BLaER1 treated with 17β-estradiol and CSF1 and Interleukin-3, amounts not matched to agents 10 nM and 100 nM (cell line): ENCODE measurements around the gene THSD7B.

Experiments
- H3K27ac ChIP-seq, 11 experiments: shearing (Covaris generic); formaldehyde crosslinking; 2 replicates each; pipeline ENCODE4 v1.8.1; 2022
- H3K27me3 ChIP-seq, 11 experiments: shearing (Covaris generic); formaldehyde crosslinking; 2 replicates each; pipeline ENCODE4 v1.8.1; 2022
- H3K36me3 ChIP-seq, 11 experiments: shearing (Covaris generic); formaldehyde crosslinking; 2 replicates each; pipeline ENCODE4 v1.8.1; 2022
- H3K4me1 ChIP-seq, 10 experiments: shearing (Covaris generic); formaldehyde crosslinking; 2 replicates each; pipeline ENCODE4 v1.8.1; 2022
- H3K4me2 ChIP-seq, 11 experiments: shearing (Covaris generic); formaldehyde crosslinking; 2 replicates each; pipeline ENCODE4 v1.8.1; 2022
- H3K4me3 ChIP-seq, 10 experiments: shearing (Covaris generic); formaldehyde crosslinking; 2 replicates each; pipeline ENCODE4 v1.8.1; 2022
- H3K9ac ChIP-seq, 11 experiments: shearing (Covaris generic); formaldehyde crosslinking; 2 replicates each; pipeline ENCODE4 v1.8.1; 2022
- H3K9me3 ChIP-seq, 11 experiments: shearing (Covaris generic); formaldehyde crosslinking; replicated peaks in 1 of 11; 2 replicates each; pipeline ENCODE4 v1.8.1; 2022
- H4K20me1 ChIP-seq, 11 experiments: shearing (Covaris generic); formaldehyde crosslinking; 2 replicates each; pipeline ENCODE4 v1.8.1; 2022
- Cebpa-rat ChIP-seq, 11 experiments: shearing (Covaris generic); IDR thresholded peaks; 2 replicates each; pipeline ENCODE4 v1.8.1; 2022

THSD7B gene

DNA sequence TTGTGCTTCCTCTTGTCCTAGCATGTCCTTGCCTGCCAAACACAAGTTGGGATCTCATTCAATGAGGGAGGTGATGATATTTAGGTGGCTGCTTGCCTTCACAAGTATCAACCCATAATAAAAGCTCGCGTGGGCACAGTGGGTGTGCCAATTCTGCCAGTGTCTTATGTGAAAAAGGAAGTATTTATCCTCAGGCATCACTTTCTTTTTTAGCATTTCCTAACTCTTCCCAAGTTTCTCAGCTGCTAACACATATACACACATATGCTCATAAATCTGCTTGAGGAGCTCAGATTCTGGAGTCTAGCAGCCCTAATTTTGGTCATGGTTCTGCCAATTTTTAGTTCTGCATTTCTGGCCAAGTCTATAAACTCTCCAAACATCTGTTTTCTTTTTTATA lies 879.4 kb downstream of the THSD7B start:
- Histone ChIP-seq H3K4me1 (no peaks in the 10 kb centered on the region), H3K27ac (no peak overlapping the region), H3K4me2 (no peak overlapping the region), H3K27me3 (no peaks in the 10 kb centered on the region), H3K9me3 (peaks cover 0 to 7% (median under 1%) of the 10 kb centered on the region in 11 experiments; a peak in 5 of 22 replicates), H4K20me1 (no peaks in the 10 kb centered on the region), H3K9ac (no peak overlapping the region), H3K4me3 (no peak overlapping the region), H3K36me3 (no peaks in the 10 kb centered on the region)
- no peak for TF ChIP-seq Cebpa-rat (IDR thresholded peaks at IDR 0.05)

DNA sequence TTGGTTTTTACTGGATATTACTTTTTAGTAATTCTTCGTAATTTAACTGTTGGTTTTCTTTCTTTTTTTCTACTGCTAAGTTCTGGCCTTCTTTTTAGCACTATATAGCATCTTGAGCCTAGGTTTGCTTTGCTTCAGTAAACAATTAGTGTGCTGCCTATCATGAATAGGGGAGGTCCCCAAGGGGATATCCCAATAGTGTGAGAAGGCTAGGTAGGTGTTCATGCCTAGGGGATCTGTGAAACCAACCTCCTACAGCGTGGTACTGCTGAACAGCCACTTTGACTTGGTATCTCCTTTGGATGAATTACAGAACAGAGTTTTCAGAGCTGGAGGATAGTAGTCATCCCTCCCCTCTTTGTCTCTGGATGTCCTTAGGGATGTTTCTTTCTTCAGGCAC lies 888.7 kb downstream of the THSD7B start:
- Histone ChIP-seq H4K20me1 (no peaks in the 10 kb centered on the region), H3K27me3 (no peaks in the 10 kb centered on the region)

DNA sequence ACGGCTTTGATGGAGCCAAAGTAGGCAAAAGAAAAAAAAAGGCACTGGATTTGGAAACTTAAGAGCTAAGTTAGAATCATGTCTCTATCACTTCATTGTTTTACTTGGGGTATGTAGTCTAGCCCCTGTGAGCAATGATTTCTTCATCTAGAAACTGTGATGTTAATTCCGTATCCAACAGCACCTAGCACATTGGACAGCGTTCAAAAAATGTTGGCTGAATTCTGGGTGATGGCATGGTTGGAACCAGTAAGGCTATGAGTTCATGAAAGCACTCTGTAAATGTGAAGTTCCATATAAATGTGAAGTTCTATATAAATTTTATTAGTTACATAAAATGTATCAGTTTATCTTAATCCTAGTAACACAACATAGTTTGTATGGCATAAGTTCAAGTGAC lies 890.5 kb downstream of the THSD7B start:
- no peak for TF ChIP-seq Cebpa-rat (IDR thresholded peaks at IDR 0.05)
- Histone ChIP-seq H3K9ac (no peak overlapping the region), H4K20me1 (no peaks in the 10 kb centered on the region), H3K4me3 (no peak overlapping the region), H3K4me2 (no peak overlapping the region), H3K9me3 (no peaks in the 10 kb centered on the region), H3K36me3 (no peaks in the 10 kb centered on the region), H3K27me3 (no peaks in the 10 kb centered on the region), H3K4me1 (no peaks in the 10 kb centered on the region), H3K27ac (no peak overlapping the region)

More for the DNA sequence above, 888.7 kb downstream of the THSD7B start:
- Histone ChIP-seq H3K27ac (no peak overlapping the region), H3K4me3 (no peak overlapping the region), H3K4me1 (no peaks in the 10 kb centered on the region), H3K9ac (no peak overlapping the region), H3K36me3 (no peaks in the 10 kb centered on the region), H3K4me2 (no peak overlapping the region), H3K9me3 (no peaks in the 10 kb centered on the region)
- no peak for TF ChIP-seq Cebpa-rat (IDR thresholded peaks at IDR 0.05)

DNA sequence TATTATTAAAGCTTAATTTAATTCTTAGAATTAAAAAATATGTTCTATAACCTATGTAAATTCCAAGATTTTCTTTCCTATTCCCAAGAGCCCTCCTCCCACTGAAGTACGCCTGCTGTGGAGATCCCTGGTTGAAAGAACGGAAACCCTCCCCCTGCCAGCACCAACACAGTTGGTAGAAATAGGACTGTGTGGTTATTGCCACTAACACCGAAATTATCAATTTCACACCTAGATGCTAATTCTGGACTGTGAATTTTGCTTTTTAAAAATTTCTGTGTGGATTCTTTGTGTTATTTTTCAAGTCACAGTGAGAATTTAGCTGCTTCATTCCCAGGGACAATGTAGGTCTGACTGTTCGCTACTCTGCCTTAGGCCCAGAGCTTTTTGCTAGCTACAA lies 893.1 kb downstream of the THSD7B start:
- Histone ChIP-seq H3K9me3 (peaks cover 3 to 9% (median 6%) of the 10 kb centered on the region in 11 experiments; a peak in 10 of 22 replicates), H3K4me3 (no peak overlapping the region), H3K9ac (no peak overlapping the region), H3K27me3 (no peaks in the 10 kb centered on the region), H4K20me1 (no peaks in the 10 kb centered on the region), H3K4me1 (no peaks in the 10 kb centered on the region), H3K4me2 (no peak overlapping the region), H3K27ac (no peak overlapping the region), H3K36me3 (no peaks in the 10 kb centered on the region)
- TF ChIP-seq Cebpa-rat (IDR thresholded peaks at IDR 0.05): no peak

DNA sequence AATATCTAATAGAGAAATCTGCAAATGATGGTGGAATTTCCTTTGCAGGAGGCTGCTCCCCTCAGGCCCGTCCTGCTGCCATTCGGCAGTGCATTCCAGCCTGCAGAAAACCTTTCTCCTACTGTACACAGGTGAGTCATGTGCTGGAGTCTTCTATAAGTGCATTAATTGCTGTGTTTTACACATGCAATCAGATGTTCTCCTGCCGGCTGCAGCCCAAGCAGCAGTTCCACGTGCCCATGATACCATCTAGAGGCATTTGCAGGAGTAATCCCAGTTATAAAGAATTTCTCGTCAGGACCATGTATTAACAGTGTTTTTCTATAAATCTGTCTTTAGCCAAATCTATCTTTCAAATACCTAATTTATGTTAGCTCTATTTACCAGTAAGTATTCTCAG lies 894.3 kb downstream of the THSD7B start:
- Histone ChIP-seq H3K4me2 (no peak overlapping the region), H3K9ac (no peak overlapping the region), H3K36me3 (no peaks in the 10 kb centered on the region), H4K20me1 (no peaks in the 10 kb centered on the region), H3K27ac (no peak overlapping the region), H3K4me3 (no peak overlapping the region), H3K4me1 (no peaks in the 10 kb centered on the region), H3K9me3 (peaks cover 3 to 9% (median 6%) of the 10 kb centered on the region in 11 experiments; a peak in 10 of 22 replicates), H3K27me3 (no peaks in the 10 kb centered on the region)
- no peak for TF ChIP-seq Cebpa-rat (IDR thresholded peaks at IDR 0.05)

DNA sequence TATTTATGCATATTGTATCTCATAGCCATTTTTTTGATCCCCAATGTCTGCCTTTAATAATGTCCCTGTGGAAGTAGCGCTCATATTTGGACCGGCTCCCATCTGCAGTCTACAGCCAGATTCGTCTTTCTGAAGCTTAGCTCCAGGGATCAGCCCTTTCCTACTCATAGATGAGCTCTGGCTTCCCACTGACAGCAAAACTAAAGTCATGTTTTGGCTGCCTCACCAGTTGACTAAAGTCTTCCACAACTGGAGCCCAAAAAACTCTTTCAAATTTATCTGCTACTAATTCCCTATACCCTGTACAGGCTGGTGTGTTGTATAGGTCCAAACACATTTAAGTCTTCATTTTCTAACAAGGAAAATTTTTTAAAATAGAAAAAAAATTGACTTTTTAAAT lies 904.8 kb downstream of the THSD7B start:
- Histone ChIP-seq H3K36me3 (no peaks in the 10 kb centered on the region), H3K9ac (no peak overlapping the region), H4K20me1 (no peaks in the 10 kb centered on the region), H3K4me1 (no peaks in the 10 kb centered on the region), H3K4me3 (no peak overlapping the region), H3K27ac (no peak overlapping the region), H3K27me3 (no peaks in the 10 kb centered on the region), H3K9me3 (no peaks in the 10 kb centered on the region), H3K4me2 (no peak overlapping the region)
- TF ChIP-seq Cebpa-rat (IDR thresholded peaks at IDR 0.05): no peak

GRCh38 chr2:137672989-137673552 lies 907.7 kb downstream of the THSD7B start:
- Histone ChIP-seq H3K4me1 (no peaks in the 10 kb centered on the region; a peak in 1 of 20 replicates), H3K9ac (no peak overlapping the region), H4K20me1 (no peaks in the 10 kb centered on the region), H3K36me3 (no peaks in the 10 kb centered on the region), H3K27ac (no peak overlapping the region), H3K4me2 (no peak overlapping the region), H3K27me3 (no peaks in the 10 kb centered on the region), H3K9me3 (no peaks in the 10 kb centered on the region), H3K4me3 (no peak overlapping the region)
- TF ChIP-seq Cebpa-rat (IDR thresholded peaks at IDR 0.05): no peak

GRCh38 chr2:137674991-137675390 lies 909.6 kb downstream of the THSD7B start:
- H3K9ac ChIP-seq: no peak overlapping the region
- TF ChIP-seq Cebpa-rat (IDR thresholded peaks at IDR 0.05): no peak
- no peaks in the 10 kb centered on the region for H4K20me1 ChIP-seq
- H3K4me3 ChIP-seq: no peak overlapping the region
- H3K9me3 ChIP-seq: no peaks in the 10 kb centered on the region
- H3K27me3 ChIP-seq: no peaks in the 10 kb centered on the region
- no peak overlapping the region for H3K27ac ChIP-seq
- H3K4me2 ChIP-seq: no peak overlapping the region
- no peaks in the 10 kb centered on the region; a peak in 1 of 20 replicates for H3K4me1 ChIP-seq
- no peaks in the 10 kb centered on the region for H3K36me3 ChIP-seq

DNA sequence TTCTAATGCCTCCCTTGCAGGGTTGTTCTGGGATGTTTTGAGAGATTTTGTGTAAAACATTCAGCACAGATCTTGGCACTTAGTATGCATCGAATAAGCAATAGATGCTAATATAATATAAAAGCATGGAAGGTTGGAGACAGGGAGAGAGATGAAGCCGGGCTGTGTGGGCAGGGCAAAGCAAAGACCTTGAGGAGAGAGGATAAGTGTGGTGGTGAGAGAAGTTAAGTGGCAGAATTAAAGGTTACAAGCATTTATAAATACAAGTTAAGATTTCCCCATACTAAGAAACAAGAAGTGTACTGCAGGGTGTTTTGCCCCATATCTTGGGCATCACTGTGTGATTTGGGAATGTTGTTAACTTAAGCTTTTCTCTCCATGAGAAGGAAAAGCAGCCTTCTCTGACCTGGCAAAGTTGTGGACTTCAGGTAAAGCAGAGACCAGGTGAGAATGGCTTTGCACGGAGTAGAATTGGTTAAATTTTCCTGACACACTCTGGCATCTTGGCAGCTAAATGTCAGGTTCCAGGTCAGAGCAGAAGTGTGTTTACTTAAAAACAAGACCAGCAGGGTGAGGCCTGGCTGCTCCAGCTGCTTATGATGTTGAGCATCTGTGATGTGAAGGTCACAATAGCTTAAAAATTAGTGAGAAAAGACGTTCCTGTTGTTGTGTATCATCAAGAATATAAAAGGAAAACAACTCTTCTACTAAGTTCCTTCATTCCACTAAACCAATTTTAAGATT lies 910.4 kb downstream of the THSD7B start:
- no peaks in the 10 kb centered on the region for H3K27me3 ChIP-seq
- H3K4me1 ChIP-seq: no peaks in the 10 kb centered on the region; a peak in 1 of 20 replicates
- no peak for TF ChIP-seq Cebpa-rat (IDR thresholded peaks at IDR 0.05)
- no peak overlapping the region for H3K4me2 ChIP-seq
- H4K20me1 ChIP-seq: no peaks in the 10 kb centered on the region
- no peak overlapping the region for H3K9ac ChIP-seq
- H3K4me3 ChIP-seq: no peak overlapping the region
- H3K36me3 ChIP-seq: no peaks in the 10 kb centered on the region
- no peaks in the 10 kb centered on the region for H3K9me3 ChIP-seq
- no peak overlapping the region for H3K27ac ChIP-seq

DNA sequence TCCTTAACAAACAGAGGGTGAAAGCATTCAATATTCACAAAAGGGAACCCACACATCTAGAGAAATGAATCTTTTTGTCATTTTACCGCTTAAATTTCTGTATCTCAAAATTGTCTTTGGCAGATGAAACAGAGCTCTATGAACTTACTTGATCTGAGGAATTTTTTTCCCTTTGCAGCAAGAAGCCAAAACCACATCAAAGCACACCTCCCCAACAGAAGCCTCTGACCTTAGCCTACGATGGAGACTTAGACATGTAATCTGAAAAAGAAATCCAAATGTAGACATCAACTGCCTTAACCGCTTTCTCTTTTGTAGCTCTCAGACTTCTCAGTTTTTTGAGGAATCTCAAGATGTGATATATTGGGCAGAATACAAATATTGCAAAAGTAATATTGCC lies 911.0 kb downstream of the THSD7B start:
- Histone ChIP-seq H3K9me3 (no peaks in the 10 kb centered on the region), H3K4me1 (no peaks in the 10 kb centered on the region; a peak in 1 of 20 replicates), H4K20me1 (no peaks in the 10 kb centered on the region), H3K27ac (no peak overlapping the region), H3K4me3 (no peak overlapping the region), H3K4me2 (no peak overlapping the region), H3K9ac (no peak overlapping the region), H3K36me3 (no peaks in the 10 kb centered on the region), H3K27me3 (no peaks in the 10 kb centered on the region)
- no peak for TF ChIP-seq Cebpa-rat (IDR thresholded peaks at IDR 0.05)
